BLaER1 (cell line): ENCODE data around the gene ALG12.

Experiments
- H3K27ac ChIP-seq: shearing (Covaris generic); formaldehyde crosslinking; 2 replicates; pipeline ENCODE4 v1.8.1; 2022
- H3K27me3 ChIP-seq: shearing (Covaris generic); formaldehyde crosslinking; 2 replicates; pipeline ENCODE4 v1.8.1; 2022
- H3K36me3 ChIP-seq: shearing (Covaris generic); formaldehyde crosslinking; 2 replicates; pipeline ENCODE4 v1.8.1; 2022
- H3K4me1 ChIP-seq: shearing (Covaris generic); formaldehyde crosslinking; 2 replicates; pipeline ENCODE4 v1.8.1; 2022
- H3K4me2 ChIP-seq: shearing (Covaris generic); formaldehyde crosslinking; 2 replicates; pipeline ENCODE4 v1.8.1; 2022
- H3K4me3 ChIP-seq: shearing (Covaris generic); formaldehyde crosslinking; 2 replicates; pipeline ENCODE4 v1.8.1; 2022
- H3K9ac ChIP-seq: shearing (Covaris generic); formaldehyde crosslinking; 2 replicates; pipeline ENCODE4 v1.8.1; 2022
- H3K9me3 ChIP-seq: shearing (Covaris generic); formaldehyde crosslinking; 2 replicates; pipeline ENCODE4 v1.8.1; 2022
- H4K20me1 ChIP-seq: shearing (Covaris generic); formaldehyde crosslinking; 2 replicates; pipeline ENCODE4 v1.8.1; 2022
- Cebpa-rat ChIP-seq: shearing (Covaris generic); IDR thresholded peaks from 2 replicates; pipeline ENCODE4 v1.8.1; 2022

ALG12 gene

DNA sequence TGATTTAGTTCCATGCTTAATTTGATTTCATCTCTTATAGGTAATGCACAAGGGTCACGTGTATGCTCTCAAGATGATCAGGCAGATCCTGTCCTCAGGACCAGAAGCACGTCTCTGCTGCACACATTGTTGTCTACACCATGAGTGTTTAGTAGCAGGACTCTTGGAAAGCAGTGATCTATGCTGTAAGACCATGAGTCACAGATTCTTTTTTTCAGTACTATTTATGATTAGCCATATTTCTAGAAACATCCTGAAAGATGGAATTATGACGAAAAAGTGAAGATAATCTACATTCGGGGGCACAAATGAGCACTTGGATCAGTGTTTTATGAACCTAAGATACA lies 35.0 kb downstream of the ALG12 start:
- Histone ChIP-seq H3K27ac (no peak overlapping the region), H3K9me3 (peaks cover 43% of the 10 kb centered on the region), H3K4me3 (no peak overlapping the region), H3K4me1 (peaks cover 25% of the 10 kb centered on the region), H3K4me2 (no peak overlapping the region), H4K20me1 (peaks cover 94% of the 10 kb centered on the region), H3K36me3 (peaks cover 84% of the 10 kb centered on the region), H3K27me3 (no peaks in the 10 kb centered on the region), H3K9ac (no peak overlapping the region)
- TF ChIP-seq Cebpa-rat, result no peak

DNA sequence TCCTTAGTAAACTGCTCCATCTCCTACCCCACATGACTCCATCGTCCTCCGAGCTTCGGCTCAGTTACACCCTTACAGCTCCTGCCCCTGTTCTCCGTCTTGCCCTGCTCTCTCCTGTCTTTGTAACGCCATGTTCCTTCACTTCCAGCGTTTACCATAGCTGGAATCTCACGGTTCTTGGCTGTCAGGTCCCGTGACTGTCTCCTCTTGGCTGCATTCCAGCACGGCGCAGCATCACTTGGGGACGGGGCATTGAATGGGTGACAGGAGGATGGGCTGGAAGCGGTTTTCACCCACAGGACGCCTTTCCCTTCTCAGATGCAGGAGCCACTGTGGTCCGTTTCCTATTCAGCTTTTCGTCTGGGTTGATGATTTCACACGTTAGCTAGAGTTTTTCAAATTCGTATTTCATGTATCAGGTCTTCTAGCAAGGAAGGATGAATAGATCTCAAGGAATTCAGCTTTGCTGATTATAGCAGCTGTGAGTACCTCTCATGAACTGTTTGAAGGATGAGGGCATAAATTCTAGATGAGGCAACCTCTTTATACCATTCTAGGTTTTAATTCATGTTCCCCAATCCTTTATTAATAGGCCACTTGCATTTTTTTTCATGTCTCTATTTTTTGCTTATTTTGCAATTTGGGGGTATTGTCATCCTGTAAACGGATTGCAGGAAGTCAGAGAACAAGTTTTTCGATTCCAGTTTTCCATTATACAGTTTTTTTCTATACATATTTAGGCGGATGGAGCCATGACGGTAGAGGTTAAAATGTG lies 35.5 kb downstream of the ALG12 start:
- Histone ChIP-seq H3K4me1 (peaks cover 25% of the 10 kb centered on the region), H4K20me1 (peaks cover 94% of the 10 kb centered on the region), H3K9ac (no peak overlapping the region), H3K9me3 (peaks cover 46% of the 10 kb centered on the region), H3K4me2 (no peak overlapping the region), H3K27me3 (no peaks in the 10 kb centered on the region), H3K27ac (no peak overlapping the region), H3K36me3 (peaks cover 84% of the 10 kb centered on the region), H3K4me3 (no peak overlapping the region)
- TF ChIP-seq Cebpa-rat, result no peak

DNA sequence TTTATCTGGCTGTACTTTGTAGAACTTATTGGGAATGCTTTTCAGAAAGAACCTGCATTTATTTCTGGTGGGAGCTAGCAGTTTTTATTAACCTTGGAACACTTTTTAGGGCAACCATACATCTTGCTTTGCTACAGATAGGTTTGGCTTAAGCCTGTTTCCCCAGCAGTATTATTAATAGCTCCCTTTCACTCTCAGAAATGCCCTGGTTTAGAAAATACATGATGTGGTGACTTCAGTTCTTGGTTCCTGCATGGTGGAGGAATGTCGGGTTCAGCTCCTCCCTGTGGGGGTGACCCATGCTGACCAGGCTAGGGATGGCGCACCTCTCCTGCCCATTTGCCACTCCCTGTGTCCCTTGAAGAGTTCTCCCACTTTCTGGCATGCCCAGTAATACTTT lies 36.4 kb downstream of the ALG12 start:
- Histone ChIP-seq H3K4me2 (no peak overlapping the region), H3K4me3 (no peak overlapping the region), H3K27ac (no peak overlapping the region), H3K9ac (no peak overlapping the region), H3K27me3 (no peaks in the 10 kb centered on the region), H3K9me3 (peaks cover 53% of the 10 kb centered on the region), H4K20me1 (peaks cover 94% of the 10 kb centered on the region), H3K4me1 (peaks cover 25% of the 10 kb centered on the region), H3K36me3 (peaks cover 84% of the 10 kb centered on the region)
- no peak for TF ChIP-seq Cebpa-rat

GRCh38 chr22:49880281-49880680 lies 38.0 kb downstream of the ALG12 start:
- peak overlapping the region; percentile 62; the same call in 1 of the 2 replicates for H3K9ac ChIP-seq
- H3K9me3 ChIP-seq, result peaks cover 51% of the 10 kb centered on the region
- no peak for TF ChIP-seq Cebpa-rat
- H4K20me1 ChIP-seq, result peaks cover 91% of the 10 kb centered on the region
- peaks cover 81% of the 10 kb centered on the region for H3K36me3 ChIP-seq
- H3K27me3 ChIP-seq, result no peaks in the 10 kb centered on the region
- H3K4me2 ChIP-seq, result peak overlapping the region; percentile 70
- peak overlapping the region; percentile 50; the same call in 1 of the 2 replicates for H3K27ac ChIP-seq
- peaks cover 25% of the 10 kb centered on the region for H3K4me1 ChIP-seq
- no peak overlapping the region for H3K4me3 ChIP-seq

- H3K27ac ChIP-seq, result peak overlapping the region; percentile 50; the same call in 1 of the 2 replicates
- H3K4me3 ChIP-seq, result no peak overlapping the region
Observed at GRCh38 chr22:49879871-49880270, 38.4 kb downstream of the ALG12 start.

DNA sequence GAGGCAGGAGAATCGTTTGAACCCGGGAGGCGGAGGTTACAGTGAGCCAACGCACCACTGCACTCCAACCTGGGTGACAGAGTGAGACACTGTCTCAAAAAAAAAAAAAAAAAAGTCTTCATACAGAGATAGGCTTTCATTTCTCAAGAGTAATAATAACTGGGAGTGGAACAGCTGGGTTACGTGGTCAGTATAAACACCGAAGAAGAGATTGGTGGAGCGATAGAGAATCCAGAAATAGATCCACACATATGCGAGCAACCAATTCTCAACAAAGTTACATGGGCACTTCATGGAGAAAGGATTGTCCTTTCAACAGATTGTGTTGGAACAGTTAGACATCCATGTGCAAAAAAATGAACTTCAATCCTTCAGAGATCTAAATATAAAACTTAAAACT lies 40.0 kb downstream of the ALG12 start:
- Histone ChIP-seq H3K9ac (no peak overlapping the region), H4K20me1 (peaks cover 91% of the 10 kb centered on the region), H3K27ac (no peak overlapping the region), H3K4me3 (0 out of 2 replicates have a peak overlapping the region, but pooled peaks have one; percentile 5), H3K4me2 (no peak overlapping the region), H3K36me3 (peaks cover 81% of the 10 kb centered on the region), H3K27me3 (no peaks in the 10 kb centered on the region), H3K9me3 (peaks cover 58% of the 10 kb centered on the region), H3K4me1 (peaks cover 25% of the 10 kb centered on the region)
- no peak for TF ChIP-seq Cebpa-rat

More at GRCh38 chr22:49879871-49880270, 38.4 kb downstream of the ALG12 start:
- TF ChIP-seq Cebpa-rat, result no peak
- peak overlapping the region; percentile 62; the same call in 1 of the 2 replicates for H3K9ac ChIP-seq
- peaks cover 81% of the 10 kb centered on the region for H3K36me3 ChIP-seq
- H3K9me3 ChIP-seq, result peaks cover 51% of the 10 kb centered on the region
- H3K27me3 ChIP-seq, result no peaks in the 10 kb centered on the region
- H3K4me1 ChIP-seq, result peaks cover 25% of the 10 kb centered on the region
- peak overlapping the region; percentile 70 for H3K4me2 ChIP-seq
- peaks cover 91% of the 10 kb centered on the region for H4K20me1 ChIP-seq

GRCh38 chr22:49877642-49878041 lies 40.6 kb downstream of the ALG12 start:
- no peaks in the 10 kb centered on the region for H3K27me3 ChIP-seq
- peaks cover 25% of the 10 kb centered on the region for H3K4me1 ChIP-seq
- H3K4me3 ChIP-seq, result 0 out of 2 replicates have a peak overlapping the region, but pooled peaks have one; percentile 5
- H3K4me2 ChIP-seq, result no peak overlapping the region
- H4K20me1 ChIP-seq, result peaks cover 91% of the 10 kb centered on the region
- H3K36me3 ChIP-seq, result peaks cover 81% of the 10 kb centered on the region
- H3K27ac ChIP-seq, result no peak overlapping the region
- no peak overlapping the region for H3K9ac ChIP-seq
- TF ChIP-seq Cebpa-rat, result no peak
- H3K9me3 ChIP-seq, result peaks cover 64% of the 10 kb centered on the region

DNA sequence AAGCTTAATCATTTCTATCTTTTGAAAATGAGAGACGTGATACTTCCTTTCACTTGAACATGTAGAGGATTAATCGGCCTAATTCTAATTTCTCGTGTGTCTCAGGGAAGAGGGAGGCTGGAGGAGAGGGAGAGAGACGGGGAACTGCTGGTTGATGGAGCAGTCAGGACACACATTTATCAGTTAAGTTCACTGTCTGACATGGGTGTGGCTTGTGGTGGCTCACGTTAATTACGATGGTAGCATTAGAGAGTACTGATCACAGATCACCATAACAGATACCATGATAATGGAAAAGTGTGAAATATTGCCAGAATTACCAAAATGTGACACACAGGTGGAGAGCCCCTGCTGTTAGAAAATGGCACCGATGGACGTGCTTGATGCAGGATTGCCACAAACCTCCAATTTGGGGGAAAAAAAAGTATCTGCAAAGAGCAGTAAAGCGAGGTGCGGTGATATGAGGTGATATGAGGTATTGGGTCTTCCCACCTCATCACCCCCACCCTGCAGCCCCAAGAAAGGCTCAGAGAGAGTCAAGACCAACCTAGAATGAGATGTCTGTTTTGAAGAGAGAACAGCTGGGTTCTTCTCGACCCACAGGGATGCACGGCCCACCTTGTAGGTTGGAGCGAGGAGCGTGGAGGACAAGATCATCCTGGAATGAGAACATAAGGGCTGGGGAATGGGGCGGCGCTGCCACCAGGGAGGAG lies 44.9 kb downstream of the ALG12 start:
- Histone ChIP-seq H4K20me1 (peaks cover 98% of the 10 kb centered on the region), H3K27ac (no peak overlapping the region), H3K9me3 (peaks cover 96% of the 10 kb centered on the region), H3K9ac (no peak overlapping the region), H3K4me2 (no peak overlapping the region), H3K36me3 (peaks cover 88% of the 10 kb centered on the region), H3K4me1 (peaks cover 8% of the 10 kb centered on the region; the same call in 1 of the 2 replicates), H3K4me3 (no peak overlapping the region), H3K27me3 (no peaks in the 10 kb centered on the region)
- no peak for TF ChIP-seq Cebpa-rat

DNA sequence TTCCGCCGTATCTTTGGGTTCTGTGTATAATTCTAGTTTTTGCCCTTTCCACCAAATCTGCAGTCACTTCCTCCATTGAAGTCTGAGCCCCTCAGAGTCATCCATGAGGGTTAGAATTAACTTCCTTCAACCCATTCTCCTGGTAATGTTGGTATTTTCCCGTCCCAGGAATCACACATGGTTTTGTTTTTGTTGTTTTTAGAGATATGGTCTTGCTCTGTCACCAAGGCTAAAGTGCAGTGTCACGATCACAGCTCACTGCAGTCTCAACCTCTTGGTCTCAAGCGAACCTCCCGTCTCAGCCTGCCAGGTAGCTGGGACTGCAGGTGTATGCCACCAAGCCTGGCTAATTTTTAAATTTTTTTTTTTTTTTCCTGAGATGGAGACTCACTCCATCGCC lies 45.9 kb downstream of the ALG12 start:
- peaks cover 98% of the 10 kb centered on the region for H4K20me1 ChIP-seq

GRCh38 chr22:49871482-49871881 lies 46.8 kb downstream of the ALG12 start:
- H4K20me1 ChIP-seq, result peaks cover 98% of the 10 kb centered on the region
- H3K4me3 ChIP-seq, result no peak overlapping the region
- H3K9me3 ChIP-seq, result peaks cover 96% of the 10 kb centered on the region
- no peak overlapping the region for H3K4me2 ChIP-seq
- no peaks in the 10 kb centered on the region for H3K27me3 ChIP-seq
- no peak overlapping the region for H3K9ac ChIP-seq
- peaks cover 88% of the 10 kb centered on the region for H3K36me3 ChIP-seq
- H3K27ac ChIP-seq, result no peak overlapping the region
- H3K4me1 ChIP-seq, result peaks cover 8% of the 10 kb centered on the region; the same call in 1 of the 2 replicates
- no peak for TF ChIP-seq Cebpa-rat

More for the DNA sequence above, 45.9 kb downstream of the ALG12 start:
- no peak overlapping the region for H3K4me3 ChIP-seq
- H3K9ac ChIP-seq, result no peak overlapping the region
- peaks cover 8% of the 10 kb centered on the region; the same call in 1 of the 2 replicates for H3K4me1 ChIP-seq
- no peak overlapping the region for H3K27ac ChIP-seq
- TF ChIP-seq Cebpa-rat, result no peak
- peaks cover 96% of the 10 kb centered on the region for H3K9me3 ChIP-seq
- H3K36me3 ChIP-seq, result peaks cover 88% of the 10 kb centered on the region
- H3K27me3 ChIP-seq, result no peaks in the 10 kb centered on the region
- no peak overlapping the region for H3K4me2 ChIP-seq
